GM19099 (cell line): ENCODE measurements around the gene KRTAP10-6.

Experiments used
- POLR2A ChIP-seq: IDR thresholded peaks from 3 replicates; pipeline ENCODE4 v1.6.1; 2011; ENCODE audit warnings: low read depth; ENCODE audit not compliant: insufficient read length; ENCODE audit errors: extremely low read depth

Gene KRTAP10-6, protein sequence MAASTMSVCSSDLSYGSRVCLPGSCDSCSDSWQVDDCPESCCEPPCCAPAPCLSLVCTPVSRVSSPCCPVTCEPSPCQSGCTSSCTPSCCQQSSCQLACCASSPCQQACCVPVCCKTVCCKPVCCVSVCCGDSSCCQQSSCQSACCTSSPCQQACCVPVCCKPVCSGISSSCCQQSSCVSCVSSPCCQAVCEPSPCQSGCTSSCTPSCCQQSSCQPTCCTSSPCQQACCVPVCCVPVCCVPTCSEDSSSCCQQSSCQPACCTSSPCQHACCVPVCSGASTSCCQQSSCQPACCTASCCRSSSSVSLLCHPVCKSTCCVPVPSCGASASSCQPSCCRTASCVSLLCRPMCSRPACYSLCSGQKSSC

GRCh38 chr21:44592446-44593311, at the start of gene KRTAP10-6:
Gene KRTAP10-6, minus strand, starts transcription at chr21:44592505. Its CDS starts 21 bp downstream, at chr21:44592484.
- TF ChIP-seq POLR2A, result no peak

DNA sequence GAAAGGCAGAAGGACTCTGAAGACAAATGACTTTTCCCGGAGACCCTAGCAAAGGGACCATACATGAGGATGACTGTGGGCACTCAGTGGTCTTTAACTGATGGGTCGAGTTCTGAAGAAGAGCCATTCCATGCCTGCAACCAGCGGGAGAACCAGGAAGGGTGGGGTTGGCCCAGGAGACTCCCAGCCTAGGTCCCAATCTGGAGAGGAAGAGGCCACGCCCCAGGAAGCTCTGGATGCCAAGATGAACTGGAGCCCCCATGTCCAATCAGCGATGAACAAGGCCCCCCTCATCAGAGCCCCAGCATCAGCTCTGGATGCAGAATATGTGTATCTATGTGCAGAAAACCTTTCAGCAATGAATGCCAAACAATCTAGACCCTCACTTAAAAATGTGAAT, 48.5 kb upstream of the KRTAP10-6 start:
- no peak for TF ChIP-seq POLR2A

DNA sequence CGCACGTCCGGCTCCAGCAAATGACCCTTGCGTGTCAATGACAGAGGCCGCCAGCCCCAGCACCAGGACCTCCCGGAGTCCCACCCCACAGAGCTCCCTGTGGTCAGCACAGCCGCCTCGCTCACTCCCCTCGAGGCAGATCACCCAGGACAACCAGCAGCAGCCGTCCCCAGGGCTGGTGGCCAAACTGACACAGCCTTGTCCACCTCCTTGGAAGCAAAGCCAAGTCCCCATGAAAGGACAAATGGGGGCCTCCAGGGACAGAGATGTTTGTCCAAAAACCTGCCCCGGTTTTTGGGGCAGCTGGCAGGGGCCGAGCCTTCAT, 47.0 kb upstream of the KRTAP10-6 start:
- no peak for TF ChIP-seq POLR2A

GRCh38 chr21:44637018-44637850, 44.9 kb upstream of the KRTAP10-6 start, which contains the start of gene KRTAP10-10:
Gene KRTAP10-10, plus strand, starts transcription at chr21:44637356. Its CDS starts 62 bp downstream, at chr21:44637418.
- TF ChIP-seq POLR2A, result no peak

GRCh38 chr21:44636209-44637017, 44.1 kb upstream of the KRTAP10-6 start:
- TF ChIP-seq POLR2A, result no peak

DNA sequence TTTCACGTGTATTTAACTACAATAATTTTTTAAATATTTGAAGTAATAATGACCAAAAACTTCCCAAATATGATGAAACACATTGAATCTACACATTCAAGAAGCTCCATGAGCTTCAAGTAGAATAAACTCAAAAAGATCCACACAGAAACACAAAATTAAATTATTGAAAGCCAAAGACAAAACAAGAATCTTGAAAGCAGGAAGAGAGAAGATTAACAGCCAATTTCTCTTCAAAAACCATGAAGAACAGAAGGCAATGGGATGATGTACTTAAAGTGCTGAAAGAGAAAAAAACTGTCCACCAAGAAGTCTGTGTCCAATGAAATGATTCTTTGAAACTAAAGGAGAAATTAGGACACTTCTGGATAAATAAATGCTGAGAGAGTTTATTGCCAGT, 39.8 kb upstream of the KRTAP10-6 start:
- no peak for TF ChIP-seq POLR2A

GRCh38 chr21:44630440-44630839, 38.1 kb upstream of the KRTAP10-6 start:
- no peak for TF ChIP-seq POLR2A

- TF ChIP-seq POLR2A, result no peak
Measured at GRCh38 chr21:44628707-44629391, 36.5 kb upstream of the KRTAP10-6 start.

- TF ChIP-seq POLR2A, result no peak
Measured at GRCh38 chr21:44626673-44627143, 34.4 kb upstream of the KRTAP10-6 start, which contains the start of gene KRTAP10-9. Gene KRTAP10-9, plus strand, starts transcription at chr21:44627093. Its CDS starts 79 bp downstream, at chr21:44627172.

- TF ChIP-seq POLR2A, result no peak
Measured at GRCh38 chr21:44626262-44626661, 34.0 kb upstream of the KRTAP10-6 start.

DNA sequence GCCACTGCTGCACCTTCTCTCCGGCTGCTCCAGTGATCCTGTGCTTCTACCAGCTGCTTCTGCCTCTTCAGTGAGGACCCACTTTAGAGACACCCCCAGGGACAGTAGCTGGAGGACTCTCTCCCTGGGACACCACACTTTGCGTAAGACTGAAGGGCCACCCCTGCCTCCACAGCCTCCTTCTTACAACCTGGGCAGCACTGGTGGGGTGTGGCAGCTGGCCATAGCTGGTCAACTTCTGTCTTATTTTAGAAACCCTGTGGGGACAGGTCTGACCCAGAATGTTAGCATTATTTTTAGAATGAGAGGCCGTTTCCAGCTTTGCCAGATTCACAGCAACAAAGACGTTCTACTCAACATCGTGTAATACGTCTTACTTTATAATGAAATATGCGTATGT, 33.5 kb upstream of the KRTAP10-6 start:
- TF ChIP-seq POLR2A, result no peak

DNA sequence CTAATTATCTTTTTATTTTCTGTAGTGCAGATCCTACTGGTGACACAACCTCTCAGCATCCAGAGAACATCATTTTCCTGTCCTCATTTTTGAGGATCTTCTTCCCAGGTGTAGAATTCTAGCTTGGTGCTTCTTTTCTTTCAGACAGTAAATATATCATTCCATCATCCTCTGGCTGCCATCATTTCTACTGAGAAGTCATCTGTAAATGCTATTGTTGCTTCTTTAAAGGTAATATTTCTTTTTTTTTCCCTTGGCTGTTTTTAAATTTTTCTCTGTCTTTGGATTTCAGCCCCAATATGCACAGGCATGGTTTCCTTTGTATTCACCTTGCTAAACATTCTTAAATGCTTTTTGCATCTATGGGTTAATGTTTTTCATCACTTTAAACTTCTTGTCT, 31.3 kb upstream of the KRTAP10-6 start:
- no peak for TF ChIP-seq POLR2A

GRCh38 chr21:44619886-44620285, 27.6 kb upstream of the KRTAP10-6 start:
- TF ChIP-seq POLR2A, result no peak

- no peak for TF ChIP-seq POLR2A
Measured at GRCh38 chr21:44618909-44619308, 26.6 kb upstream of the KRTAP10-6 start.

DNA sequence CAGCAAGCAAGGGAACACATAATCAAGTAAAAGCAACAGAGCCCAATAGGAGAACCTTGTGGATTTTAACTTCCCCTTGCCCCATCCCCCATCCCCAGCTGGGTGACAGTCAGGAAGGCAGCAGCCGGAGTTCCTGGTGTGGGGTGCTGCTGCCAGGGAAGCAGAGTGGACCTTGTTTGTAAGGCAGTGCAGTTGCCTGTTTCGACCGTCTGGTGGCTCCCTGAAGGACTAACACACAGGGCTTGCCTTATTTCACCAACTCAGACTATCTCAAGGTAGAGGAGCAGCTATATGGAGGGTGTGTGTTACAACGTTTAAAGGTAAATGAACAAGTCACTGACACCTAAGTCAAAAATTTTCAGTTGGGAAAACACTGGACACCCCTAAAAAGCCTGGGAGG, 26.2 kb upstream of the KRTAP10-6 start:
- no peak for TF ChIP-seq POLR2A
